Sigmoid colon (tissue), 7 donors: ENCODE results near the gene PCAT6. TPM values are rescaled to one million over a fixed set of nuclear protein-coding genes. Genes with fewer than 3 reads are reported as not detected.

Experiments used
- DNase-seq: peaks from one replicate; pipeline ENCODE4 v3.0.0-alpha.2; 2019
- H3K27ac ChIP-seq, 4 donors: fragments of 200-600 bp; sonication (generic); one replicate each; pipeline ENCODE4 v1.5.1; 2016 to 2019; ENCODE audit warnings: mild to moderate bottlenecking in 1 of 4
- H3K27me3 ChIP-seq, 3 donors: fragments of 200-600 bp; sonication (generic); one replicate each; pipeline ENCODE4 v1.5.1; 2019; ENCODE audit warnings: mild to moderate bottlenecking in 1 of 3
- H3K36me3 ChIP-seq, 4 donors: fragments of 200-600 bp; sonication (generic); one replicate each; pipeline ENCODE4 v1.5.1; 2016 to 2019
- H3K4me1 ChIP-seq, 4 donors: fragments of 200-600 bp; sonication (generic); one replicate each; pipeline ENCODE4 v1.5.1; 2017 to 2019
- H3K4me3 ChIP-seq, 4 donors: fragments of 200-600 bp; sonication (generic); one replicate each; pipeline ENCODE4 v1.5.1; 2017 to 2019; ENCODE audit warnings: mild to moderate bottlenecking in 2 of 4, moderate library complexity in 1 of 4
- H3K9me3 ChIP-seq, 4 donors: fragments of 200-600 bp in 3 of 4; sonication (generic) in 3 of 4; one replicate each; pipeline versions ENCODE4 v1.5.1 to v1.6.1; 2013 to 2019
- EP300 ChIP-seq, 4 donors: sonication (generic); formaldehyde crosslinking; IDR thresholded peaks; one replicate each; pipeline ENCODE4 v1.6.1; 2017; ENCODE audit warnings: antibody characterized with exemption in 4 of 4
- POLR2A ChIP-seq, 2 donors: fragments of 450-650 bp; IDR thresholded peaks; one replicate each; pipeline ENCODE4 v1.6.1; 2016; ENCODE audit warnings: antibody characterized with exemption in 2 of 2, mild to moderate bottlenecking in 2 of 2, moderate library complexity in 2 of 2
- POLR2AphosphoS5 ChIP-seq, 4 donors: sonication (generic); formaldehyde crosslinking; IDR thresholded peaks; one replicate each; pipeline ENCODE4 v1.6.1; 2017; ENCODE audit warnings: antibody characterized with exemption in 4 of 4
- WGBS, 2 donors: extraction: QIAGEN DNeasy Blood & Tissue Kit; methylation state at CpG; one replicate each; pipeline ENCODE4 v1.1.7; 2013; 5-methylcytosine and 5-hydroxymethylcytosine counted together
- intact Hi-C: fragments of 100-400 bp; cut with DNase I; formaldehyde crosslinking; loops from one replicate; pipeline ENCODE4 v1.15.1; 2023
- polyA plus RNA-seq, 3 donors: library from polyadenylated mRNA; stranded (reverse); fragments of 200-250 nt; gene quantifications; one replicate each; pipeline ENCODE4 v1.2.3, GENCODE V29; 2013
- total RNA-seq, 4 donors: library from RNA; depleted of rRNA; stranded (reverse); fragments of >200 nt; gene quantifications; one replicate each; pipeline ENCODE4 v1.1.0, GENCODE V29; 2016
- TF ChIP-seq, protein P1 (sequence below), 4 experiments: fragments of 450-650 bp in 3 of 4; fragments of 200-600 bp in 1 of 4; IDR thresholded peaks; one replicate each; pipeline ENCODE4 v1.5.1; 2016 to 2019; ENCODE audit warnings: antibody characterized with exemption in 4 of 4, mild to moderate bottlenecking in 3 of 4, moderate library complexity in 2 of 4
- donor health status: healthy with polysubstance abuse.
- donor health status: Bipolar disorder and iron deficiency.
- donor health status: healthy.

PCAT6 gene
- total and polyA plus RNA-seq, 7 donors: 1.6 to 1.7 TPM; not detected in 5

DNA sequence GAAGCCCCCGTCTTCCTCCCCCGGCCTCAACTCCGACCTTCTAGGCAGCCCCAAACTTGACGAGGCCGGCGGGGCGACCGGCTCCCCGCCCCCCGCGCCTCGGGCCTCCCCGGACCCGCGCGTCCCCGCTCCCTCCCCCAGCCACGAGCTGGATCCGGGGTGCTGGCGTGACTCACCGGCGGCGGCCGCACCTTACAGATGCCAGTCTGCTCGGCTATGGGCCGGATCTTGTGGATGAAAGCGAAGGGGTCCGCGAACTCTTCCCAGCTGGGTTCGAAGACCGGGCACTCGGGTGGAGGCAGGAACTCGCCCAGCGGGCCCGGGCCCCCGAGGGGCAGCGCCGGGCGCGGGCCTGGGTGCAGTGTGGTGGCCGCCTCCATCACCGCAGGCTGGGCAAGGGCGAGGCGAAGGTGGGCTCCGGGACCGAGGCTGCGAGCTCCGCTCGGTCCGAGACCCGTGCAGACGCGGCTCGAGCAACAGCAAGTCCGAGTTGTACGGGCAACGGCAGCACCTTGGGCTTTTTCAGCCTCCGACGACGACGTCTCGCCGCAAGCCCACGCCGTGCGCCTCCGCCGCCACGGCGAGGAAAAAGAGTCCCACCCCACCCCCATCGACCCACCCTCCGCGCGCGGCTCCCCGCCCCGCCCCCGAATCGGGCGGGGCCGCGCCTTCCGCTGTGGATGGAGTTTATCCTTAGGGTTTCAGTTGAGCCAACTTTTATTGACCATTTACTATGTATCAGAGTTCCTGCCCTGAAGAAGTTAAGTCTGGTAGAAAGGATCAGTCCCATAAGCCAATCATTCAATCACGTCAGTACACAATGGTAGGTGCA is 2.6 kb upstream of the PCAT6 start, which contains the start of gene KDM5B:
TSS of gene KDM5B (minus strand) at position 496 of the 832 bp plus-strand sequence. CDS start at position 380, 116 bp downstream.
- no peaks in the 10 kb centered on the region for H3K36me3 ChIP-seq
- H3K27me3 ChIP-seq: no peaks in the 10 kb centered on the region
- TF ChIP-seq EP300 (IDR thresholded peaks at IDR 0.05) (no peak), POLR2A (IDR thresholded peaks at IDR 0.05) (peak; percentile 73 to 76), POLR2AphosphoS5 (IDR thresholded peaks at IDR 0.05) (peak; percentile 85 to 97 (median 94))
- TF ChIP-seq, protein P1, sequence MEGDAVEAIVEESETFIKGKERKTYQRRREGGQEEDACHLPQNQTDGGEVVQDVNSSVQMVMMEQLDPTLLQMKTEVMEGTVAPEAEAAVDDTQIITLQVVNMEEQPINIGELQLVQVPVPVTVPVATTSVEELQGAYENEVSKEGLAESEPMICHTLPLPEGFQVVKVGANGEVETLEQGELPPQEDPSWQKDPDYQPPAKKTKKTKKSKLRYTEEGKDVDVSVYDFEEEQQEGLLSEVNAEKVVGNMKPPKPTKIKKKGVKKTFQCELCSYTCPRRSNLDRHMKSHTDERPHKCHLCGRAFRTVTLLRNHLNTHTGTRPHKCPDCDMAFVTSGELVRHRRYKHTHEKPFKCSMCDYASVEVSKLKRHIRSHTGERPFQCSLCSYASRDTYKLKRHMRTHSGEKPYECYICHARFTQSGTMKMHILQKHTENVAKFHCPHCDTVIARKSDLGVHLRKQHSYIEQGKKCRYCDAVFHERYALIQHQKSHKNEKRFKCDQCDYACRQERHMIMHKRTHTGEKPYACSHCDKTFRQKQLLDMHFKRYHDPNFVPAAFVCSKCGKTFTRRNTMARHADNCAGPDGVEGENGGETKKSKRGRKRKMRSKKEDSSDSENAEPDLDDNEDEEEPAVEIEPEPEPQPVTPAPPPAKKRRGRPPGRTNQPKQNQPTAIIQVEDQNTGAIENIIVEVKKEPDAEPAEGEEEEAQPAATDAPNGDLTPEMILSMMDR (IDR thresholded peaks at IDR 0.05): no peak
- peak; percentile 86 for DNase-seq
- peaks cover 0 to 56% (median 33%) of the 10 kb centered on the region in 4 donors for H3K4me1 ChIP-seq
- intact Hi-C loops: loop anchor here (2.0 kb wide), 1 partner anchor 157 kb away; no protein-coding TSS in a partner anchor
- H3K4me3 ChIP-seq: peak within 1 kb of the TSS; percentile 76 to 99 (median 92)
- no peaks in the 10 kb centered on the region for H3K9me3 ChIP-seq
- H3K27ac ChIP-seq: peak within 1 kb of the TSS; percentile 84 to 95 (median 91)
- 0 to 1% methylated on average over 84 of the region's 84 CpGs for WGBS, 2 donors

DNA sequence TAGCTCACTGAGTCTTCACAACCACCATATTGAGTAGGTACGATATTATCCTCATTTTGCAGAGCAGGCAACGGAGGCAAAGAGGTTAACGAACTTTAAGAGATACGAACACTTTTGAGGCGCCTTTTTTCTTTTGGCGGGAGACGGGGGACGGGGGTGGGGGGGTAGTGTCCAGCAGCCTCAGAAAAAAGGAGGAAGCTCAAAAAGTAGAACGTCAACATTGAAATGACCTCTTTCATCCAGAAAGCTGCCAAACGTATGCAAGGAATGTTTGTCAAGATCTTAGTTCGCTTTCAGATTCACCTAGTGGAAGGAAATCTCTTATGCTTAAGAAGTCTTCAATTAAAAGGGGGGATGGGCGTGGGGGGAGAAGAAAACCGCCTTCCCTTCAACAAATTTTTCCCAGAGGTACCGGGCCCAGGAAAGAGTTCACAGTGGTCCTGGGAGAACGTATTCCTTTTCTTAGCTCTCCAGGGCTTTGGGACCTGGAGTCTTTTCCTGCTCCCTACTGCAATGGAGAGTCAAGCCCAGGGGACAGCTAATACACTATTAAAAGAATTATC is 1.1 kb upstream of the PCAT6 start:
- H3K27me3 ChIP-seq: no peaks in the 10 kb centered on the region
- 74 to 83% methylated on average over 15 of the region's 15 CpGs for WGBS, 2 donors
- peak overlapping the region; percentile 84 to 91 (median 87) for H3K27ac ChIP-seq
- DNase-seq: no peak
- peaks cover 0 to 42% (median 30%) of the 10 kb centered on the region in 4 donors for H3K4me1 ChIP-seq
- no peak for TF ChIP-seq POLR2AphosphoS5 (IDR thresholded peaks at IDR 0.05)
- TF ChIP-seq, protein P1 (IDR thresholded peaks at IDR 0.05): no peak
- TF ChIP-seq POLR2A (IDR thresholded peaks at IDR 0.05): no peak
- TF ChIP-seq EP300 (IDR thresholded peaks at IDR 0.05): no peak
- peak overlapping the region in 1 of 4 donors; percentile 88 for H3K4me3 ChIP-seq
- no peaks in the 10 kb centered on the region for H3K36me3 ChIP-seq
- H3K9me3 ChIP-seq: no peaks in the 10 kb centered on the region
- intact Hi-C loops: loop anchor here (1.0 to 5.0 kb wide), 5 partner anchors 52 to 198 kb away; partner anchors contain the start of genes RABIF and TMEM183A

DNA sequence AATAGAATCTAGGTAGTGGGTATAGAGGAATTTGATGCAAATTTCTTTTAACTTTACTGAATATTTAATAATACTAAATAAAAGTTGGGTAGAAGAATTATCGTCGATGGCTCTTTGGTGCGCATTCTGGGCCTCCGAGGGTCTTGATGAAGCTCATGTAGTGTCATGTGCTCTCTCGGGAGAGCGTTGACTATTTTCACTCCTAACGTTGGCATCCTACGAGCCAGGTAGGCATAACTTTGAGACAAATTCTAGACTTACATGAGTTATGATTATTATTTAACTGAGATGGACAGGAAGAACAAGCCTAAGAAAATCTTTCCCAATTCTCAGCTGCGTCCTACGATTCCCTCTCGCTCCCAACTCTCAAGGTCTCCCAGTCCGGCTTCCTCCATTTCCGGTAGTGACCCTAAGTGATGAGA is 550 bp upstream of the PCAT6 start:
- Histone ChIP-seq H3K27me3 (no peaks in the 10 kb centered on the region), H3K9me3 (no peaks in the 10 kb centered on the region), H3K27ac (peak overlapping the region; percentile 84 to 91 (median 87)), H3K36me3 (no peaks in the 10 kb centered on the region), H3K4me3 (peak overlapping the region; percentile 55 to 89 (median 82)), H3K4me1 (peaks cover 0 to 40% (median 28%) of the 10 kb centered on the region in 4 donors)
- WGBS, 2 donors: 11% methylated on average over 13 of the region's 13 CpGs
- no peak for DNase-seq
- intact Hi-C loops: loop anchor here (1.0 to 5.0 kb wide), 4 partner anchors 51 to 197 kb away; partner anchors contain the start of genes RABIF and TMEM183A
- TF ChIP-seq POLR2AphosphoS5 (IDR thresholded peaks at IDR 0.05) (no peak), EP300 (IDR thresholded peaks at IDR 0.05) (no peak), POLR2A (IDR thresholded peaks at IDR 0.05) (no peak)
- TF ChIP-seq, protein P1 (IDR thresholded peaks at IDR 0.05): no peak

DNA sequence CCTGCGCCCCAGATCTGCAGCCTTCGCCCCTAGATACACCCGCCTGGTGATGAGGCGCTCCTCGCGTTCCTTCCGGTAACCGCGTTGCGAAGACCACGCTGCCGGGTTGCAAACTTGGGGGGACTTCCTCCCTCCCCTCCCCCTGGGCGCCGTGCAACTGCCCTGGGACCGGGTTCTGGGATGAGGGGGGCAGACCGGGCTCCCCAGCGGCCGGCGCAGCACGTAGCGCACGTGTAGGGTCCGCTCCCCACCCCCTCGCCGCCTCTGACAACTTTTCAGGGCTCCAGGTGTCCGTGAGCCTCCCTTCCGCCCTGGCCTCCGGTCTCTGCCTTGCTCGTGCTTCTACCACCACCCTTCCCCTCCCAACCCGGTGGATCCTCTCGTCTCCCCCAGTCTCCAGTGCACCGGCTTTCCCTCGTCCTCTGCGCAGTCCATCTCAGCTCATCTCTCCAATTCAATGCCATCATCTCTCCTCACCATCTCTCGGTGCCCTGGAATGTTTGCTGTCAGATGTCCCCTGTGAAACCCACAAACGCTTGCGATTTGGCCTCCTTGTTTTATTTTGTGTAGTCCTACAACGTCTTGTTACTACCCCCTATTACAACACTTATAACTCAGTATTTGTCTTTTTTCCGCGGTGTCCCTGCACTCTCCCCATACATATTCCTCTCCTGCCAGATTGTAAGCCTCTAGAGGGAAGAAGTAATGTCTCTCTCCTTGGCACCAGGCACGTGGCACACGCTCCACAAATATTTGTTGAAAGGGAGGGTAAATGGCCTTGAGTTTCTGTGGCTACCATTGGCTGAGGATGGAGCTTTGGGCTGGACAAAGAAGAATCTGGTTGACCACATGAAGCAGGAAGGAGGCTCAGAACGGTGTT is 782 bp downstream of the PCAT6 start:
- intact Hi-C loops: loop anchor here (2.0 to 5.0 kb wide), 3 partner anchors 59 to 196 kb away; partner anchors contain the start of genes RABIF and TMEM183A

More for the DNA sequence above, 782 bp downstream of the PCAT6 start:
- TF ChIP-seq, protein P1 (IDR thresholded peaks at IDR 0.05): no peak
- no peak for TF ChIP-seq POLR2AphosphoS5 (IDR thresholded peaks at IDR 0.05)
- no peak for TF ChIP-seq POLR2A (IDR thresholded peaks at IDR 0.05)
- TF ChIP-seq EP300 (IDR thresholded peaks at IDR 0.05): no peak
- DNase-seq: peak; percentile 74
- Histone ChIP-seq H3K4me1 (peaks cover 0 to 30% (median 17%) of the 10 kb centered on the region in 4 donors), H3K4me3 (peak overlapping the region; percentile 55 to 89 (median 82)), H3K9me3 (no peaks in the 10 kb centered on the region), H3K36me3 (no peaks in the 10 kb centered on the region), H3K27me3 (no peaks in the 10 kb centered on the region), H3K27ac (peak overlapping the region; percentile 84 to 91 (median 87))
- WGBS, 2 donors: 8 to 9% methylated on average over 43 of the region's 43 CpGs
